C1 segment of cervical spinal cord (tissue), 14 donors: ENCODE measurements around the gene MISP.
A peak's percentile ranks its signal among the peaks of the same experiment; 100 is the strongest.

Source experiments
- DNase-seq, 14 donors: peaks; one replicate each; lab custom pipeline; 2025; lab: John Stamatoyannopoulos, UW

Gene MISP

GRCh38 chr19:771332-771785 is 20.4 kb downstream of the MISP start:
- DNase-seq = no peak

DNA sequence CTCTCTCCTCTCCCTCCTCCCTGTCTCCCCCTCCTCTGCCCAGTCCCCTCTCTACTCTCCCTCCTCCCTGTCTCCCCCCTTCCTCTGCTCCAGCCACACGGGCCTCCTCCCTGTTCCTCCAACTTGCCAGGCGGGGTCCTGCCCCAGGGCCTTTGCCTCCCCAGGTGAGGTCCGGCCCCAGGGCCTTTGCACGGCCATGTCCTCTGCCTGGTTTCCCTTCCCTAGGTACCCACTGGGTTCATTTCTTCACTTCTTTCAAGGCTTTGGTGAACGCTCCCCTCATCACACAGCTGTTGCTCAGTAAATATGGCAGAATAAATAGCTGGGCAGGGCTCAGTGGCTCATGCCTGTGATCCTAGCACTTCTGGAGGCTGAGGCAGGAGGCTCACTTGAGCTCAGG is 21.2 kb downstream of the MISP start:
- DNase-seq = no peak

GRCh38 chr19:772730-773436 is 22.0 kb downstream of the MISP start:
- no peak for DNase-seq

GRCh38 chr19:776549-776948 is 25.6 kb downstream of the MISP start:
- no peak for DNase-seq

DNA sequence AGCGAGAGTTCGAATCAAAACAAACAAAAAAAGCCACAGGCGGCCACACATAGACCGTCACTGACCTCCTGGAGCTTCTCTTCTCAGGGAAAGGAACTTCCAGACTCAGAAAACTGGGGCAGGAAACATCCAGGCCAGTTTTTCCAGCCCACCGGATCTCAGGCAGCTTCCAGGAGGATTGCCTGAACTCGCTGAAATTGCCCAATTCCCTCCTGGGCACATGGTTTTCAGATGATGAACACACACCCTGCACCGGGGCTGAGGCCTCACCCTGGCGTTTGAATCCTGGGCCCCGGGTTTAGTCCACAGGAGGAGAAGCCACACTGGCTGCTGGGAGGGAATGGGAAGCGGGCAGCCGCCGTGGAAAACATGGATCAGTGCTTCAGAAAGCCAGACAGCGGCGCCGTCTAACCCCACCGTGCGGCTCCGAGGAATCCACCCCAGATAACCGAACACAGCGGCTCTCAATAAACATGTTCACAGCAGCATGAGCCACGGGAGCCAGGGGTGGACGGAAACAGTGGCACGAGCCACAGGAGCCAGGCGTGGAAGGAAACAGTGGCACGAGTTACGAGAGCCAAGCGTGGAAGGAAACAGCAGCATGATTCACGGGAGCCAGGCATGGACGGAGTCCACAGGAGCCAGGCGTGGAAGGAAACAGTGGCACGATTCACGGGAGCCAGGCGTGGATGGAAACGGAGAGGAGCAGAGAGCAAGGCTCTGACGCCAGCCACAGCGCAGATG is 28.2 kb downstream of the MISP start:
- DNase-seq = no peak

- DNase-seq = no peak
These were observed 30.0 kb downstream of the MISP start for GRCh38 chr19:780935-781334.

DNA sequence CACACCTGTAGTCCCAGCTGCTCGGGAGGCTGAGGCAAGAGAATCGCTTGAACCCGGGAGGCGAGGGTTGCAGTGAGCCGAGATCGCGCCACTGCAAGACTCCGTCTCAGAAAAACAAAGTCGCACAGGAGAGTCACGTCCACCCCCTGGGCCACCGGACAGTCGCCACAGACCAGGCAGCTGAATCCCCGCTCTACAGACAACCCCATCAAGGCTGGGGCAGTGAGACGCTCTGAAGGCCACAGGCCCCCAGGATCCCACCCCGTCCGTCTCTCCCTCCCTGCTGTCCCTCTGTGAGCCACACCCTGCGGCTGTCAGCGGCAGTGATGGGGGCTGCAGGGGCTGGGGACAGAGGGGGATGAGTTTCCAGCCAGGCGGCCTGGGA is 30.9 kb downstream of the MISP start:
- DNase-seq = no peak

DNA sequence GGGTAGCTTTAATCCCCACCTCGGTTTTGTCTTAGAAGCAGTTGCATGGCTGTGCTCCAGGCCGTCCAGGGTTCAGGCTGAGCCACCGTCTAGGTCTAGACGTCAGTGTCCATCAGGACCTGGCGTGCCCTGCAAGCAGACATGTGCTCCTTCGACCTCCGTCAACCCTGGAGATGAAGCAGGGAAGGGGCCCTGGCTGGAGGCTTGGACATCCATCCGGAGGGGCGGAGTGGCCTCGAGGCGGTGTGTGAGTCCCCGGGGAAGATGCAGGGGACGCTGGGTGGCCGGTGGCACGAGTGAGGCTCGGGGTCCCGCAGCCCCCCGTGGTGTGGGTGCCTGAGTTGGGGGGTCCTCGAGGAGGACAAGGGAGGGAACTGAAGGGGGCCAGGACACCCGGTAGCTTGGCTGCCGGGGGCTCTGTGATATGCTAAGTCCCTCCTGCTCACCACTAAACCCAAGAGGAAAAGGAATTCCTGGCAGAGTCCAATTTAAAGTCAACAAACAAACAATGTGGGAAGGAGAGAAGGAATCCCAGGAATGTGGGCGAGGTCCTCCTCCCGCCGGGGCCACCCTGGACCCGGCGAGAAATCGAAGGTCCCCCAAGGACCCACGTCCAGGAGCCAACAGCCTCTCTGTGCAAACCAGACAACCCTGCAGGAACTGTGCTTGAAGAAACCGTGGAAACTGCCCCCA is 31.4 kb downstream of the MISP start:
- no peak for DNase-seq

- no peak for DNase-seq
These were observed 32.2 kb downstream of the MISP start for GRCh38 chr19:782878-783668.

DNA sequence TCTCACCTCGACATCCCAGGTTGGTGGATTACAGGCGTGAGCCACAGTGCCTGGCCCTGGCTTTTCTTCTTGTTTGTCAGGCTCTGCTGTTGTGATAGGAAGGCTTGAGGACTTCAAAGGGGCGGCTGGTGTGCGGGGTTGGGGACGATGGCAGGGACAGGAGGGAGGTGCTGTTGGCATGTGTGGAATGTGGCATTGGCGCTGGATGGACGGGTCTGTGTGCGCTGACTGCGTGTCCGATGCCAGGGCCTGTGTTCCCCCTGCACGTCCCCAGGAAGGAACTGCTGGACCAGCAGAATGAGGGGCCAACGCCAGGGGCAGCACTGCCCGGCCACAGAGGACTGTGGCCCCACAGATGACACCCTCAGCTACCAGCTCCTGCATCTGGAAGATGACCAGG is 33.6 kb downstream of the MISP start:
- DNase-seq = no peak

GRCh38 chr19:787536-787935 is 36.6 kb downstream of the MISP start:
- no peak for DNase-seq

DNA sequence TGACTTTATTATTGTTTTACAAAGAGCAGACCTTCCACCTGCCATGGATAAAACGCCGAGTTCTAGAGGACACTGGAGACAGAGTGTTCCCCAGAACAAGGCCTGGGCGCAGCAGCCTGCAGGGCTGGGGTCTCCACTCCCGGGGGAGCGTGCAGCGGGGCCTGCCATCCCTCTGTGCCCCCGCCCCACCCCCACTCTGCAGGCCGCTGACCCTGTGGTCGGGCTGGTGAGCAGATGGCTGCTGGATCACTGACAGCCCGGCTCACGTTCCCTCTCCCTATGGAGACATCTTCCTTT is 37.7 kb downstream of the MISP start:
- no peak for DNase-seq

GRCh38 chr19:788983-789700 is 38.2 kb downstream of the MISP start:
- no peak for DNase-seq

DNA sequence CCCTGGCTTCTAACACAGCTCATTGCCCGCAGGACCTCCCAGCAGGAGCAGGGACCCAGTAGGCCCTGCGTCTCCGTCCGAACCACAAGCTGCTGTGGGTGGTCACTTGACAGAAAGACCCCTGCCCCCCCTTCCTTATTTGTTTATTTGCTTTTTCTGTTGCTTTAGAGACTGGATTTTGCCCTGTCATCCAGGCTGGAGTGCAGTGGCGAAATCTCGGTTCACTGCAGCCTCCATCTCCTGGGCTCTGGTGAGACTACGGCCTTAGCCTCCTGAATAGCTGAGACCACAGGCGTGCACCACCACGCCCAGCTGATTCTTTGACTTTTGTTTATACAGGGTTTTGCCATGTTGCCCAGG is 38.8 kb downstream of the MISP start:
- DNase-seq = no peak

DNA sequence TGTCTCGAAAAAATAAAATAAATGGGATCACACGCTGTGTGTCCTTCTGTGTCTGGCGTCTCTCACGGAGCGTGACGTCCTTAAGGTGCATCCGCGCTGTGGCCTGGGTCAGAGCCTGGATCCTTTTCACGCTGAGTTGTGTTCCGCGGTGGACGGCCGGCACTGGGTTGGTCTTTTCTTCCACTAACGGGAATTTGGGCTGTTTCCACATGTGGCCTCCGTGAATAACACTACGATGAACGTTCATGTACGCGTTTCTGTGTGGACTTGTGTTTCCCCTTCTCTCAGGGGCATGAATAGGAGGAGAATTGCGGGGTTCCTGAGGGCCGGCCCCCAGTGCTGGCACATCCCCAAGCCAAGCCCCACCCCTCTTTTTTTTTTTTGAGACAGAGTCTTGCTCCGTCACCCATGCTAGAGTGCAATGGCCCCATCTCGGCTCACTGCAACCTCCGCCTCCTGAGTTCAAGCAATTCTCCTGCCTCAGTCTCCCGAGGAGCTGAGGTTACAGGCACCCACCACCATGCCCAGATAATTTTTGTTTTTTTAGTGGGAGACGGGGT is 40.2 kb downstream of the MISP start:
- DNase-seq = no peak

GRCh38 chr19:791567-792305 is 40.8 kb downstream of the MISP start:
- DNase-seq = no peak

GRCh38 chr19:792306-792885 is 41.5 kb downstream of the MISP start:
- DNase-seq = no peak

GRCh38 chr19:793806-794205 is 42.9 kb downstream of the MISP start:
- DNase-seq = no peak

DNA sequence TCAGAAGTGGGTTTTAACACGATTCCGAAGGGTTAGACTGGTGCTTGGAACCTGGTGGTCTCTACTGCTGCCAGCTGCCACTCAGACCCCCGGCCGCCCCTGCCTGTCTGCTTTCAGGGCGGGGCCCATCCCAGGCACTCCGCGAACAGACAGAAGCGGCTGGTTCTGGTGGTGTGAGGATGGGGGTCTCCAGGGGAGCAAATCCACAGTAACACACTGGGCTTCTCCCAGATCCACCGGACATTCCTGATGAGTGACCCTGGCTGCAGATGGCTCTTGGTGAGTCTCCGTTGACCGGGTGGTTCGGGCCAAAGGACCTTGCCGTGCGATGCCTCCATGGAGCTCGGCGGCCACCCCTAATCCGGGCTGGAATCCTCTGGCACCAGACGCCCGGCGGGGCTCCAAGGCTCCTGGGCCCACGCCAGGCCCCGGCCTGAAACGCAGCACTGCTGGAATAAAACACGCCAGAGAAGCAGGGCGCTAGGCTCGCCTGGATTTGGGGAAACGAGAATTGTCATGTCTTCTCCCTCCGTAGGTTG is 44.2 kb downstream of the MISP start:
- peak in 2 of 14 donors; percentile 9 to 45 for DNase-seq
